Colon (tissue), 2 donors: ENCODE measurements around the gene FGFRL1.
"Not testable (repeated sequence)": the region's sequence is repeated elsewhere in the genome, so short reads cannot be mapped to it uniquely, and the experiment has no call there.

Experiments used
- FAIRE-seq: peaks from 2 replicates; lab custom pipeline; 2012; peaks lifted over from hg19 to GRCh38; lab: Jason Lieb, UNC
- donor health status: control.
- donor health status: control.

Gene FGFRL1

GRCh38 chr4:1040344-1041146 lies 29.1 kb downstream of the FGFRL1 start:
- FAIRE-seq, result no peak

- no peak for FAIRE-seq
These were observed 29.9 kb downstream of the FGFRL1 start for GRCh38 chr4:1041147-1041935.

GRCh38 chr4:1041936-1042330 lies 30.5 kb downstream of the FGFRL1 start:
- FAIRE-seq, result no peak

- FAIRE-seq, result no peak
These were observed 31.1 kb downstream of the FGFRL1 start for GRCh38 chr4:1042352-1043055.

- FAIRE-seq, result no peak
These were observed 31.7 kb downstream of the FGFRL1 start for GRCh38 chr4:1043162-1043561.

- no peak for FAIRE-seq
These were observed 32.4 kb downstream of the FGFRL1 start for GRCh38 chr4:1043651-1044468.

GRCh38 chr4:1044469-1045192 lies 33.2 kb downstream of the FGFRL1 start:
- no peak for FAIRE-seq

- FAIRE-seq, result no peak
These were observed 33.8 kb downstream of the FGFRL1 start for GRCh38 chr4:1045193-1045594.

GRCh38 chr4:1045595-1046201 lies 34.3 kb downstream of the FGFRL1 start:
- FAIRE-seq, result no peak

- FAIRE-seq, result not testable (repeated sequence)
These were observed 35.2 kb downstream of the FGFRL1 start for GRCh38 chr4:1046581-1047011.

GRCh38 chr4:1047106-1047975 lies 35.9 kb downstream of the FGFRL1 start:
- no peak for FAIRE-seq

GRCh38 chr4:1047976-1048772 lies 36.7 kb downstream of the FGFRL1 start:
- FAIRE-seq, result no peak

GRCh38 chr4:1048773-1049590 lies 37.6 kb downstream of the FGFRL1 start:
- no peak for FAIRE-seq

GRCh38 chr4:1049591-1049905 lies 38.1 kb downstream of the FGFRL1 start:
- FAIRE-seq, result no peak

GRCh38 chr4:1050486-1051213 lies 39.2 kb downstream of the FGFRL1 start:
- FAIRE-seq, result no peak

- no peak for FAIRE-seq
These were observed 40.0 kb downstream of the FGFRL1 start for GRCh38 chr4:1051472-1051871.

- FAIRE-seq, result no peak
These were observed 40.8 kb downstream of the FGFRL1 start for GRCh38 chr4:1052231-1052671.
